H9 (cell line): ENCODE data around the gene S100A2. TPM values are rescaled to one million over a fixed set of nuclear protein-coding genes. Genes with fewer than 3 reads are reported as not detected.

Experiments used
- DNase-seq: peaks from one replicate; pipeline ENCODE4 v3.0.0-alpha.2; 2017
- H2AFZ ChIP-seq: one replicate; pipeline ENCODE4 v1.6.1; 2013; ENCODE audit warnings: mild to moderate bottlenecking, low read length, control low read depth, moderate library complexity
- H2AK5ac ChIP-seq: 2 replicates; pipeline ENCODE4 v1.6.1; 2013; ENCODE audit warnings: low read length, control low read depth, mixed read lengths; ENCODE audit not compliant: insufficient read length
- H2BK120ac ChIP-seq: one replicate; pipeline ENCODE4 v1.6.1; 2013; ENCODE audit warnings: low read depth, mild to moderate bottlenecking, low read length, control low read depth, inconsistent platforms; ENCODE audit not compliant: poor library complexity, severe bottlenecking
- H2BK12ac ChIP-seq: 2 replicates; pipeline ENCODE4 v1.6.1; 2013; ENCODE audit warnings: low read length, control low read depth, mixed read lengths, low read depth; ENCODE audit not compliant: insufficient read length
- H2BK15ac ChIP-seq: 2 replicates; pipeline ENCODE4 v1.6.1; 2013; ENCODE audit warnings: low read depth, low read length, control low read depth
- H2BK20ac ChIP-seq: one replicate; pipeline ENCODE4 v1.6.1; 2013; ENCODE audit warnings: low read depth, mild to moderate bottlenecking, low read length, control low read depth, inconsistent platforms; ENCODE audit not compliant: poor library complexity, severe bottlenecking
- H2BK5ac ChIP-seq: 2 replicates; pipeline ENCODE4 v1.6.1; 2013; ENCODE audit warnings: low read length, control low read depth, mixed read lengths; ENCODE audit not compliant: insufficient read length
- H3K14ac ChIP-seq: 2 replicates; pipeline ENCODE4 v1.6.1; 2013; ENCODE audit warnings: low read length, control low read depth; ENCODE audit not compliant: insufficient read depth
- H3K18ac ChIP-seq: 2 replicates; pipeline ENCODE4 v1.6.1; 2013; ENCODE audit warnings: low read depth, mild to moderate bottlenecking, mixed read lengths, low read length, control low read depth; ENCODE audit not compliant: insufficient read length
- H3K23ac ChIP-seq: 2 replicates; pipeline ENCODE4 v1.6.1; 2013; ENCODE audit warnings: low read length, control low read depth, mixed read lengths, low read depth; ENCODE audit not compliant: insufficient read length
- H3K23me2 ChIP-seq: 2 replicates; pipeline ENCODE4 v1.6.1; 2013; ENCODE audit warnings: low read depth, mild to moderate bottlenecking, mixed read lengths, low read length, control low read depth; ENCODE audit not compliant: insufficient read length, poor library complexity, severe bottlenecking
- H3K27ac ChIP-seq: 2 replicates; pipeline ENCODE4 v1.5.1; 2013; ENCODE audit warnings: low read length, control low read depth, mixed read lengths, low read depth; ENCODE audit not compliant: insufficient read length
- H3K27me3 ChIP-seq: 2 replicates; pipeline ENCODE4 v1.6.1; 2013; ENCODE audit warnings: low read length, control low read depth, inconsistent platforms; ENCODE audit not compliant: insufficient read depth
- H3K4ac ChIP-seq: 2 replicates; pipeline ENCODE4 v1.6.1; 2013; ENCODE audit warnings: low read depth, mild to moderate bottlenecking, control low read depth, inconsistent platforms, low read length, moderate library complexity
- H3K4me1 ChIP-seq: 2 replicates; pipeline ENCODE4 v1.6.1; 2013; ENCODE audit warnings: low read length, control low read depth, inconsistent platforms; ENCODE audit not compliant: insufficient read depth
- H3K4me2 ChIP-seq: 2 replicates; pipeline ENCODE4 v1.6.1; 2013; ENCODE audit warnings: low read length, control low read depth, mixed read lengths; ENCODE audit not compliant: insufficient read length, insufficient read depth
- H3K56ac ChIP-seq: 2 replicates; pipeline ENCODE4 v1.6.1; 2013; ENCODE audit warnings: low read depth, mild to moderate bottlenecking, mixed read lengths, low read length, control low read depth; ENCODE audit not compliant: insufficient read length
- H3K79me1 ChIP-seq: 2 replicates; pipeline ENCODE4 v1.6.1; 2013; ENCODE audit warnings: low read depth, mild to moderate bottlenecking, moderate library complexity, low read length, control low read depth, inconsistent platforms; ENCODE audit not compliant: insufficient read depth, poor library complexity, severe bottlenecking
- H3K79me2 ChIP-seq: 2 replicates; pipeline ENCODE4 v1.6.1; 2013; ENCODE audit warnings: low read length, control low read depth, inconsistent platforms; ENCODE audit not compliant: insufficient read depth
- H3K9ac ChIP-seq: 2 replicates; pipeline ENCODE4 v1.6.1; 2013; ENCODE audit warnings: low read length, control low read depth, mixed read lengths; ENCODE audit not compliant: insufficient read length; ENCODE audit errors: extremely low read depth
- H3K9me3 ChIP-seq: one replicate; pipeline ENCODE4 v1.6.1; 2013; ENCODE audit warnings: low read depth, low read length, inconsistent platforms; ENCODE audit not compliant: control insufficient read depth
- H3T11ph ChIP-seq: one replicate; pipeline ENCODE4 v1.6.1; 2013; ENCODE audit warnings: mild to moderate bottlenecking, low read length, control low read depth, inconsistent platforms
- H4K20me1 ChIP-seq: one replicate; pipeline ENCODE4 v1.6.1; 2013; ENCODE audit not compliant: control insufficient read depth, insufficient read length, insufficient read depth
- H4K5ac ChIP-seq: 2 replicates; pipeline ENCODE4 v1.6.1; 2013; ENCODE audit warnings: low read depth, mild to moderate bottlenecking, mixed read lengths, low read length, control low read depth; ENCODE audit not compliant: insufficient read length
- H4K8ac ChIP-seq: replicated peaks from 2 replicates; pipeline ENCODE4 v1.6.1; 2013; ENCODE audit warnings: low read length, control low read depth, mixed read lengths, low read depth; ENCODE audit not compliant: insufficient read length
- H4K91ac ChIP-seq: 2 replicates; pipeline ENCODE4 v1.6.1; 2013; ENCODE audit warnings: low read depth, mild to moderate bottlenecking, moderate library complexity, mixed read lengths, low read length, control low read depth; ENCODE audit not compliant: insufficient read length
- H3K27ac Mint-ChIP-seq, 3 experiments: 2 replicates in 2 of 3; 3 replicates in 1 of 3; pipeline ENCODE4 v1.8.0; 2020 to 2021; ENCODE audit warnings: mixed read lengths in 3 of 3, mild to moderate bottlenecking in 1 of 3, moderate library complexity in 1 of 3
- H3K27me3 Mint-ChIP-seq: 2 replicates; pipeline ENCODE4 v1.8.0; 2021; ENCODE audit warnings: low read depth, mild to moderate bottlenecking, moderate library complexity, mixed read lengths
- H3K36me3 Mint-ChIP-seq, 3 experiments: 2 replicates in 2 of 3; 3 replicates in 1 of 3; pipeline ENCODE4 v1.8.0; 2020 to 2021; ENCODE audit warnings: low read depth in 3 of 3, mixed read lengths in 3 of 3; ENCODE audit not compliant: insufficient read depth in 1 of 3
- H3K4me1 Mint-ChIP-seq, 2 experiments: 2 replicates each; pipeline ENCODE4 v1.8.0; 2020; ENCODE audit warnings: mixed read lengths in 2 of 2
- H3K4me3 Mint-ChIP-seq, 2 experiments: 2 replicates in 1 of 2; 3 replicates in 1 of 2; pipeline ENCODE4 v1.8.0; 2020 to 2021; ENCODE audit warnings: mild to moderate bottlenecking in 2 of 2, mixed read lengths in 2 of 2, moderate library complexity in 1 of 2
- H3K9me3 Mint-ChIP-seq, 2 experiments: 2 replicates in 1 of 2; 3 replicates in 1 of 2; pipeline ENCODE4 v1.8.0; 2020; ENCODE audit warnings: mild to moderate bottlenecking in 2 of 2, mixed read lengths in 2 of 2, moderate library complexity in 1 of 2
- CTCF ChIP-seq: fragments of 200-600 bp; sonication (generic); conservative IDR thresholded peaks from 3 replicates; pipeline ENCODE4 v1.8.0; 2021; ENCODE audit warnings: antibody characterized with exemption, mild to moderate bottlenecking
- WGBS: extraction: QIAGEN DNeasy Blood & Tissue Kit; methylation state at CpG from one replicate; pipeline ENCODE4 v1.1.7; 2013; ENCODE audit warnings: missing lambda C conversion rate, low lambda C conversion rate, mixed read lengths; ENCODE audit not compliant: insufficient read length; ENCODE audit errors: extremely low coverage; 5-methylcytosine and 5-hydroxymethylcytosine counted together
- total RNA-seq: library from RNA; stranded (reverse); gene quantifications from 2 replicates; pipeline ENCODE4 v1.2.1, GENCODE V29; 2021

Gene S100A2
- total RNA-seq, 1 experiment from 2014 or later = 0.57 TPM

- H2AFZ ChIP-seq = no peak overlapping the region
- H2AK5ac ChIP-seq = no peak overlapping the region
- H4K5ac ChIP-seq = no peak overlapping the region
- peaks cover 17 to 25% of the 10 kb centered on the region in 2 experiments for H3K4me1 Mint-ChIP-seq
- H3K9ac ChIP-seq = no peak overlapping the region
- WGBS = no CpG with 5 or more reads among the region's 8 CpGs
- H3K14ac ChIP-seq = no peak overlapping the region
- H3K18ac ChIP-seq = no peak overlapping the region
- no peak overlapping the region for H2BK15ac ChIP-seq
- H4K8ac ChIP-seq = no peak overlapping the region
- H3K9me3 Mint-ChIP-seq = no peaks in the 10 kb centered on the region; a peak in 1 of 5 replicates
- TF ChIP-seq CTCF = no peak
- no peak overlapping the region for H2BK20ac ChIP-seq
- H2BK5ac ChIP-seq = no peak overlapping the region
- peaks cover 90% of the 10 kb centered on the region for H3K27me3 Mint-ChIP-seq
- H3K56ac ChIP-seq = no peak overlapping the region
- H3T11ph ChIP-seq = no peak overlapping the region
- H3K23me2 ChIP-seq = no peaks in the 10 kb centered on the region
- no peaks in the 10 kb centered on the region; the same call in 1 of the 2 replicates for H3K27me3 ChIP-seq
- no peak overlapping the region for H3K23ac ChIP-seq
- H4K20me1 ChIP-seq = no peaks in the 10 kb centered on the region
- H3K27ac Mint-ChIP-seq = no peak overlapping the region
- H3K4me3 Mint-ChIP-seq = no peak overlapping the region; a peak in 1 of 5 replicates
- no peak overlapping the region for H2BK120ac ChIP-seq
- H3K4me2 ChIP-seq = no peak overlapping the region
- H2BK12ac ChIP-seq = no peak overlapping the region
- H3K79me2 ChIP-seq = no peaks in the 10 kb centered on the region
- no peaks in the 10 kb centered on the region for H3K9me3 ChIP-seq
- no peak overlapping the region for H4K91ac ChIP-seq
- peaks cover 4% of the 10 kb centered on the region; the same call in 1 of the 2 replicates for H3K4me1 ChIP-seq
- H3K79me1 ChIP-seq = no peaks in the 10 kb centered on the region
- DNase-seq = no peak
- H3K27ac ChIP-seq = no peak overlapping the region
- H3K4ac ChIP-seq = no peak overlapping the region
- H3K36me3 Mint-ChIP-seq = no peaks in the 10 kb centered on the region
Measured at GRCh38 chr1:153515504-153516394, 49.9 kb downstream of the S100A2 start.
